ENCODE data around the gene POLL. TPM values are rescaled to one million over a fixed set of nuclear protein-coding genes. Genes with fewer than 3 reads are reported as not detected.

POLL gene
- total and polyA plus RNA-seq, 2 of the 4 experiments (the other 2 are of a cell fraction) = 6.3 to 23.7 TPM

DNA sequence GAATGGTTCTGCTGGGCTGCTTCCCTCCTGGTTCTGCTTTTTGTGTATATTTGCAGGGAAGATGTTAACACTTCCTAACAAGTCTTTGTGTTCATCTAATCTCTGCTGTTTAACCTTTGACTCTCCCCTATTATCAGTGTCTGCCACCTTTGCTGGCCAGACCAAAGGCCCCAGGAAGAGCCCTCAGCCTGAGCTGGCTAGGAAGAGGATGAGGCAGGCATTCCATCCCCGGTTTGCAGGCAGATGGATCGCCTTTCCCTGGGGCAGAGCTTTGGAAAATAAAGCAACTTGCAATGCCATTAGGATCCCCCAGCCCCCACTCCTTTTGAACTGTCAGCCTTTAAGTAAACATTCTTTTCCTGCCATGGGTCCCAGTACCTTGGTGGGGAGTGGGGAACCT is 19.1 kb upstream of the POLL start:
- Histone ChIP-seq H3K79me1 (ENCODE audit: low read depth in 1 of 2, low read length in 2 of 2) (no peaks in the 10 kb centered on the region; a peak in 1 of 4 replicates), H2AK5ac (ENCODE audit: low read depth, low read length) (no peak overlapping the region), H3K4me3 (ENCODE audit: insufficient read depth, low read depth, low read length) (no peak overlapping the region), H3K23ac (ENCODE audit: low read depth, low read length) (no peak overlapping the region), H4K20me1 (ENCODE audit: insufficient read depth, low read length) (no peaks in the 10 kb centered on the region; the same call in 1 of the 2 replicates), H3K18ac (ENCODE audit: low read depth, low read length) (no peak overlapping the region), H3K27me3 (ENCODE audit: control insufficient read depth, insufficient read depth, low read length) (no peaks in the 10 kb centered on the region), H2AK9ac (replicated peaks; ENCODE audit: low read depth, low read length, poor library complexity) (no peak overlapping the region), H3K4ac (ENCODE audit: low read depth, low read length) (no peak overlapping the region), H3K9me3 (ENCODE audit: control insufficient read depth, insufficient read depth, low read length) (no peaks in the 10 kb centered on the region), H2BK5ac (ENCODE audit: low read depth, low read length, poor library complexity, severe bottlenecking) (no peak overlapping the region), H2BK120ac (ENCODE audit: low read depth, low read length) (no peak overlapping the region), H3K36me3 (ENCODE audit: control insufficient read depth, insufficient read depth, low read length) (peaks cover 24% of the 10 kb centered on the region), H2AFZ (replicated peaks; ENCODE audit: low read length, poor library complexity) (no peak overlapping the region), H3K4me1 (ENCODE audit: control insufficient read depth, insufficient read depth, low read length) (peaks cover 9% of the 10 kb centered on the region), H3K27ac (ENCODE audit: insufficient read depth, low read length) (no peak overlapping the region), H3K4me2 (ENCODE audit: low read depth, low read length) (no peak overlapping the region), H3K9me1 (ENCODE audit: insufficient read depth, low read length) (peaks cover 14% of the 10 kb centered on the region), H3K14ac (replicated peaks; ENCODE audit: low read depth, low read length) (no peak overlapping the region), H2BK15ac (ENCODE audit: low read depth, low read length) (no peak overlapping the region), H3K56ac (ENCODE audit: extremely low read depth, insufficient read depth, low read length) (no peak overlapping the region), H4K5ac (ENCODE audit: low read depth, low read length) (no peak overlapping the region), H3K9ac (ENCODE audit: low read depth, low read length) (no peak overlapping the region), H4K8ac (ENCODE audit: low read depth in 2 of 2, low read length in 2 of 2) (no peak overlapping the region), H4K91ac (ENCODE audit: insufficient read depth, low read depth, low read length) (no peak overlapping the region), H2BK20ac (ENCODE audit: low read depth, low read length) (no peak overlapping the region)
- ATAC-seq (ENCODE audit: low read depth) (no peak), DNase-seq (no peak)
- BruUV-seq (replicated peaks) = no TSS peak
- WGBS, 2 experiments (ENCODE audit: extremely low coverage in 2 of 2, insufficient read length in 1 of 2) = no CpG with 5 or more reads among the region's 2 CpGs
- no peak for TF ChIP-seq RFX5 (IDR thresholded peaks at IDR 0.05; ENCODE audit: low read depth, low read length)
- TF ChIP-seq BHLHE40 (IDR thresholded peaks at IDR 0.05; ENCODE audit: low read depth, low read length) = no peak
- no peak for TF ChIP-seq RCOR1 (IDR thresholded peaks at IDR 0.05; ENCODE audit: insufficient replicate concordance, low read length)
- TF ChIP-seq MXI1 (IDR thresholded peaks at IDR 0.05; ENCODE audit: borderline replicate concordance, low read depth, low read length) = no peak
- TF ChIP-seq, protein P1, sequence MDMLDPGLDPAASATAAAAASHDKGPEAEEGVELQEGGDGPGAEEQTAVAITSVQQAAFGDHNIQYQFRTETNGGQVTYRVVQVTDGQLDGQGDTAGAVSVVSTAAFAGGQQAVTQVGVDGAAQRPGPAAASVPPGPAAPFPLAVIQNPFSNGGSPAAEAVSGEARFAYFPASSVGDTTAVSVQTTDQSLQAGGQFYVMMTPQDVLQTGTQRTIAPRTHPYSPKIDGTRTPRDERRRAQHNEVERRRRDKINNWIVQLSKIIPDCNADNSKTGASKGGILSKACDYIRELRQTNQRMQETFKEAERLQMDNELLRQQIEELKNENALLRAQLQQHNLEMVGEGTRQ (IDR thresholded peaks at IDR 0.05; ENCODE audit: low read depth, low read length) = no peak
- no peak for TF ChIP-seq NFE2L2 (IDR thresholded peaks at IDR 0.05; ENCODE audit: low read depth, low read length)
- TF ChIP-seq, protein P2, sequence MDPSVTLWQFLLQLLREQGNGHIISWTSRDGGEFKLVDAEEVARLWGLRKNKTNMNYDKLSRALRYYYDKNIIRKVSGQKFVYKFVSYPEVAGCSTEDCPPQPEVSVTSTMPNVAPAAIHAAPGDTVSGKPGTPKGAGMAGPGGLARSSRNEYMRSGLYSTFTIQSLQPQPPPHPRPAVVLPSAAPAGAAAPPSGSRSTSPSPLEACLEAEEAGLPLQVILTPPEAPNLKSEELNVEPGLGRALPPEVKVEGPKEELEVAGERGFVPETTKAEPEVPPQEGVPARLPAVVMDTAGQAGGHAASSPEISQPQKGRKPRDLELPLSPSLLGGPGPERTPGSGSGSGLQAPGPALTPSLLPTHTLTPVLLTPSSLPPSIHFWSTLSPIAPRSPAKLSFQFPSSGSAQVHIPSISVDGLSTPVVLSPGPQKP (IDR thresholded peaks at IDR 0.05; ENCODE audit: borderline replicate concordance, low read depth, low read length) = no peak
- ChIA-PET POLR2A (ENCODE audit: unreplicated experiment) (no interaction called here), CTCF (no interaction called here)
- dilution Hi-C loops (cut with HindIII; ENCODE audit: low sequenced_read_pairs, unreplicated experiment) = no loop called here
- in situ Hi-C loops (cut with MboI; ENCODE audit: low sequenced_read_pairs) = loop anchor here (5.0 kb wide), 1 partner anchor 175 kb away; the partner anchor contains the start of gene NPM3
- intact Hi-C loops (cut with micrococcal nuclease) = no loop called here

All from IMR-90 (cell line).